Transverse colon (tissue), 4 donors: ENCODE measurements around the gene ZMIZ1. TPM values are rescaled to one million over a fixed set of nuclear protein-coding genes. Genes with fewer than 3 reads are reported as not detected.
A peak's percentile ranks its signal among the peaks of the same experiment; 100 is the strongest.

ENCODE experiments used
- DNase-seq: peaks from one replicate; pipeline ENCODE4 v3.0.0-alpha.2; 2019
- H3K27ac ChIP-seq, 4 donors: fragments of 200-600 bp; sonication (generic); 2 replicates each; pipeline ENCODE4 v1.5.1; 2016 to 2018; ENCODE audit warnings: inconsistent platforms in 4 of 4
- H3K27me3 ChIP-seq: fragments of 200-600 bp; sonication (generic); 2 replicates; pipeline ENCODE4 v1.5.1; 2017; ENCODE audit warnings: inconsistent platforms
- H3K36me3 ChIP-seq, 4 donors: fragments of 200-600 bp; sonication (generic); 2 replicates each; pipeline ENCODE4 v1.5.1; 2017 to 2019; ENCODE audit warnings: inconsistent platforms in 4 of 4
- H3K4me1 ChIP-seq, 4 donors: fragments of 200-600 bp; sonication (generic); 2 replicates each; pipeline ENCODE4 v1.5.1; 2017 to 2020; ENCODE audit warnings: inconsistent platforms in 4 of 4
- H3K4me3 ChIP-seq, 4 donors: fragments of 200-600 bp; sonication (generic); 1 replicate in 1 of 4; 2 replicates in 3 of 4; pipeline versions ENCODE4 v1.5.1 to v1.6.1; 2017 to 2019; ENCODE audit warnings: inconsistent platforms in 4 of 4
- H3K9me3 ChIP-seq, 2 donors: fragments of 200-600 bp; sonication (generic); 2 replicates each; pipeline ENCODE4 v1.5.1; 2017 to 2019; ENCODE audit warnings: inconsistent platforms in 2 of 2
- EP300 ChIP-seq: sonication (generic); formaldehyde crosslinking; IDR thresholded peaks from one replicate; pipeline ENCODE4 v1.6.1; 2017; ENCODE audit warnings: antibody characterized with exemption, low read depth
- POLR2A ChIP-seq: fragments of 450-650 bp; IDR thresholded peaks from one replicate; pipeline ENCODE4 v1.6.1; 2016; ENCODE audit warnings: antibody characterized with exemption, mild to moderate bottlenecking, moderate library complexity
- POLR2AphosphoS5 ChIP-seq, 3 donors: sonication (generic); formaldehyde crosslinking; IDR thresholded peaks; one replicate each; pipeline ENCODE4 v1.6.1; 2016; ENCODE audit warnings: antibody characterized with exemption in 3 of 3
- WGBS, 2 donors: methylation state at CpG; one replicate each; pipeline ENCODE4 v1.1.5; 2018; ENCODE audit warnings: low coverage in 1 of 2; 5-methylcytosine and 5-hydroxymethylcytosine counted together
- in situ Hi-C, 4 donors: fragments of 200-750 bp; cut with MboI; loops; one replicate each; pipeline versions ENCODE4 v1.15.0 to v1.15.1; 2017; ENCODE audit warnings: low sequenced_read_pairs in 3 of 4, low pct_ligation_motif_present in 1 of 4, low pct_unique_long_range_greater_than_20kb in 1 of 4
- intact Hi-C: fragments of 100-400 bp; cut with DNase I; formaldehyde crosslinking; loops from one replicate; pipeline ENCODE4 v1.15.1; 2023; ENCODE audit warnings: low total_unique reads
- total RNA-seq, 4 donors: library from RNA; depleted of rRNA; stranded (reverse); fragments of >200 nt; gene quantifications; one replicate each; pipeline ENCODE4 v1.1.0, GENCODE V29; 2016
- TF ChIP-seq, protein P1 (sequence below), 5 experiments: fragments of 200-600 bp in 3 of 5; fragments of 450-650 bp in 2 of 5; sonication (generic) in 3 of 5; IDR thresholded peaks; 1 replicate in 2 of 5; 2 replicates in 3 of 5; pipeline ENCODE4 v1.5.1; 2016 to 2017; ENCODE audit warnings: antibody characterized with exemption in 5 of 5, inconsistent platforms in 3 of 5, mild to moderate bottlenecking in 2 of 5, moderate library complexity in 1 of 5

Gene ZMIZ1
- total RNA-seq, 4 donors from 2014 or later = 32.0 to 108 (median 63.0) TPM

DNA sequence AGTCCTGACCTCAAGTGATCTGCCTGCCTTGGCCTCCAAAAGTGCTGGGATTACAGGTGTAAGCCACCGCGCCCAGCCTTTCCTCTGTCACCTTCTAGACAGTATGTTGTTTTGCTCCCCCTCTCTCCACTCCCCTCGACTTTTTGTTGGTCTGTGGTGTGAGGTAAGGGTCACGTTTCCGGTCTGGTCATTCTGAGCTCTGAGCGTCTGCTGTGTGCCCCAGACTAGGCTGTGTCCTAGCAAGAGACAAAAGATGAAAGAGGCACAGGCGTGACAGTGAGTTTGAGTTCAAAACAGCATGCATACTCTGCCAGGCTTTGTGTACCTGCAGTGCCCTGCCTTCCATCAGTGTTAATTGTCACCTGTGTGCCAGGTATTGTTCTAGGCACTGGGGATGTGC is 191.1 kb downstream of the ZMIZ1 start:
- intact Hi-C loops (no loop called here), in situ Hi-C loops (no loop called here)
- WGBS, 2 donors = 83 to 84% methylated on average over 7 of the region's 7 CpGs
- no peaks in the 10 kb centered on the region for H3K36me3 ChIP-seq
- H3K27ac ChIP-seq = peak overlapping the region; percentile 32 to 85 (median 79)
- H3K27me3 ChIP-seq = no peaks in the 10 kb centered on the region
- TF ChIP-seq POLR2AphosphoS5 (IDR thresholded peaks at IDR 0.05) = no peak
- TF ChIP-seq, protein P1, sequence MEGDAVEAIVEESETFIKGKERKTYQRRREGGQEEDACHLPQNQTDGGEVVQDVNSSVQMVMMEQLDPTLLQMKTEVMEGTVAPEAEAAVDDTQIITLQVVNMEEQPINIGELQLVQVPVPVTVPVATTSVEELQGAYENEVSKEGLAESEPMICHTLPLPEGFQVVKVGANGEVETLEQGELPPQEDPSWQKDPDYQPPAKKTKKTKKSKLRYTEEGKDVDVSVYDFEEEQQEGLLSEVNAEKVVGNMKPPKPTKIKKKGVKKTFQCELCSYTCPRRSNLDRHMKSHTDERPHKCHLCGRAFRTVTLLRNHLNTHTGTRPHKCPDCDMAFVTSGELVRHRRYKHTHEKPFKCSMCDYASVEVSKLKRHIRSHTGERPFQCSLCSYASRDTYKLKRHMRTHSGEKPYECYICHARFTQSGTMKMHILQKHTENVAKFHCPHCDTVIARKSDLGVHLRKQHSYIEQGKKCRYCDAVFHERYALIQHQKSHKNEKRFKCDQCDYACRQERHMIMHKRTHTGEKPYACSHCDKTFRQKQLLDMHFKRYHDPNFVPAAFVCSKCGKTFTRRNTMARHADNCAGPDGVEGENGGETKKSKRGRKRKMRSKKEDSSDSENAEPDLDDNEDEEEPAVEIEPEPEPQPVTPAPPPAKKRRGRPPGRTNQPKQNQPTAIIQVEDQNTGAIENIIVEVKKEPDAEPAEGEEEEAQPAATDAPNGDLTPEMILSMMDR (IDR thresholded peaks at IDR 0.05) = no peak
- TF ChIP-seq POLR2A = no peak
- no peak for TF ChIP-seq EP300
- no peaks in the 10 kb centered on the region for H3K9me3 ChIP-seq
- H3K4me1 ChIP-seq = peaks cover 7 to 45% (median 26%) of the 10 kb centered on the region in 4 donors
- DNase-seq = no peak
- H3K4me3 ChIP-seq = no peak overlapping the region

DNA sequence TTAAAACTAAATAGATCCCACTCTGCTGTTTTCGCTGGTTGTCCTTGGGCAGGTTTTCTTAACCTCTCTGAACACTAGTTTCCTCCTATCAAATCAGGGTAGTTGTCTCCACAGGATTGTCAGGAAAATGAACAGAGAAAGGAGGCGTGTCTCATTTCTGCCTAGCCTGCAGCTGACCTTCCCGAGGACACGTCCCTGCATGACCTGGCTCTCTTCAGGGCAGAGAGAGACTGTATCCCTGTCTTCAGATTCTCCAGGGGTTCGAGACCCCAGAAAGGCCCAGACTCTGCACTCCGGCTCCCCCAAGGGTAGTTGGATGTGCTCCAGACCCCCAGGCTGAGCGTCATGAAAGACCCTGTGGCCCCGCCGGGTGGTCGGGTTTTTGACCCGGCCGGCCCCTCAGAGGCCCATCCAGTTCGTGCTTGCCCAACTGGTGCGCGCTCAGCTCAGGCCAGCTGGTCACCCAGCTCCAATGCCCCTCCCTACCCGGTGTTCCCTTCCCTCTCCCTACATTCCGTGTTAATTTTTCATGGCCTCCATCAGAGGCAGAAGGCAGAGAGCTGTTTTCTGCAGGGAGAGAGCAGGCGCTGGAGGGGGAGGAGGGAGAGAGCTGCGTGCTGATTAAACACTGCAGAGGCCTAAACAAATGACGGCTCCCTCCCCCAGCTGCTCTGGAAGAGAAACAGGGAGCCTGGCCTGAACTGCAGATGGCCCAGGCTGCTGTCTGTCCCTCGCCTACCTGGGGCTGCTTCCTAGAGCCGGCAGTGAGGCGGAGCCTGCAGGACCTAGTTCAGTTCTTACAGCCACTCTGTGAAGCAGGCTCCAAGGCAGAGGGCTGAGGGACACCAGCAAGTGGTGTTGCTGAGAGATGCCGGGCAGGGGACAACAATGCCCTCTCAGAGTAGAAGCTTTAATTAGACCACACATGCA is 192.3 kb downstream of the ZMIZ1 start:
- intact Hi-C loops = no loop called here
- H3K27ac ChIP-seq = peak overlapping the region; percentile 66 to 85 (median 79)

DNA sequence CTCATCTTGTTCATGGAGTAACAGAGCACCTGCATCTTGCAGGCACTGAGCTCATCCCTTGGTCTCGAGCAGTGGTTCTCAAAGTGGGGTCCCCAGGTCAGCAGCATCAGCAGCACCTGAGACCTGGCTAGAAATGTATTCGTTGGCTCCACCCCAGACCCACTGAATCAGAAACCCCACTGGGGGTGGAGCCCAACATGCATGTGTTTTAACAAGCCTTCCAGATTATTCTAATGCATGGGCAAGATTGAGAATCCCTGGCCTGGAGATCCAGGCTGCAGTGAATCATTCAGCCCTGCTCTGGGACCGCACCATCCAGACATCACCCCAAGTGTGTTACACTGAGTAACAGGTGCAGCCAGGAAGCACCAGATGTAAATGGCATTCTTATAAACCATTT is 193.4 kb downstream of the ZMIZ1 start:
- no peak for DNase-seq
- intact Hi-C loops (no loop called here), in situ Hi-C loops (no loop called here)
- peak overlapping the region; percentile 66 to 85 (median 79) for H3K27ac ChIP-seq
- 87% methylated on average over 3 of the region's 3 CpGs; no CpG with 5 or more reads in 1 of the 2 donors for WGBS, 2 donors
- no peaks in the 10 kb centered on the region for H3K27me3 ChIP-seq
- TF ChIP-seq POLR2A (no peak), POLR2AphosphoS5 (IDR thresholded peaks at IDR 0.05) (no peak), EP300 (no peak)
- TF ChIP-seq, protein P1 (IDR thresholded peaks at IDR 0.05) = no peak
- no peak overlapping the region for H3K4me3 ChIP-seq
- peaks cover 20 to 50% (median 37%) of the 10 kb centered on the region in 4 donors for H3K4me1 ChIP-seq
- no peaks in the 10 kb centered on the region for H3K36me3 ChIP-seq
- H3K9me3 ChIP-seq = no peaks in the 10 kb centered on the region

More for the DNA sequence above, 192.3 kb downstream of the ZMIZ1 start:
- WGBS, 2 donors = 36 to 68% methylated on average over 4 to 24 of the region's 24 CpGs
- no peaks in the 10 kb centered on the region for H3K27me3 ChIP-seq
- H3K4me1 ChIP-seq = peaks cover 10 to 39% (median 28%) of the 10 kb centered on the region in 4 donors
- H3K9me3 ChIP-seq = no peaks in the 10 kb centered on the region
- DNase-seq = no peak
- TF ChIP-seq POLR2A (no peak), POLR2AphosphoS5 (IDR thresholded peaks at IDR 0.05) (peak in 1 of 3 donors; percentile 13)
- H3K36me3 ChIP-seq = no peaks in the 10 kb centered on the region
- no peak overlapping the region for H3K4me3 ChIP-seq
- in situ Hi-C loops = no loop called here

DNA sequence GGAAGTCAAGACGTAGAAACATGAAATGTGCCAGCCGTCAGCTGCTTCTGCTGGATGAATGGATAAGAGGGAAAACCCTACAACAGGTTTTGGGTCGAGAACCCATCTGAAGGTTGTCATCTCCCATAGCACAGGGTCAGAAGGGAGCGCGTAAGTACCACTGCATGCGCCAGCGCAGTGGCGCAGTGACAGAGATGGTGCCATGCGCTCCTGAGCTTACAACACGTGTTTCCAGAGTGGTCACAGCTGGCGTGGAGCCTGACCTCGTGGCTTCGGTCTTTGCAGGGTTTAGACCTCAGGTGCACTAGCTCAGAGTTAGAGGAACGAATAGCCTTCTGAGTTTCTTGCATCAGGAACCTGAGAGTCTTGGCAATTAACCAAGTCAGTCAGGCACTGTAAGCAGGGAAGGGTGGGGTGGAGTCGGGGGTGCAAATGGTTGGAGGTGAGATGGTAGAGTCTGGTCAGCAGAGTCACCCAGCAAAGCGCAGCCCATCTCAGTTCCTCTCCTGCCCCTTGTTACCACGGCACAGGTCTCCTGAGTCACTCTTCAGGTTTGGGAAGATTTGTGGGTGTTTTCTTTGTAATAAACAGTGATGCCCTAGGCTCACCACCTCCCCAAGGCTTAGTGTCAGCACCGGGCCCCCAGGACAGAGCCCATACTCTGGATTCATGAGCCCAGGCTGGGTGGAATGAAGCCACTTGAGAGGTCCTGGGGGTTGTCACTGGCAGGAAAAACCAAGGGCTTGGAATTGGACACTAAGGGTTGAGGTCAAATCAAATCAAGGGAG is 194.4 kb downstream of the ZMIZ1 start:
- Histone ChIP-seq H3K27ac (peak overlapping the region in 2 of 4 donors; percentile 5 to 10), H3K36me3 (no peaks in the 10 kb centered on the region), H3K4me1 (peaks cover 25 to 60% (median 47%) of the 10 kb centered on the region in 4 donors), H3K4me3 (no peak overlapping the region), H3K9me3 (no peaks in the 10 kb centered on the region), H3K27me3 (no peaks in the 10 kb centered on the region)
- intact Hi-C loops = no loop called here
- TF ChIP-seq POLR2A (no peak), POLR2AphosphoS5 (IDR thresholded peaks at IDR 0.05) (no peak), EP300 (no peak)
- TF ChIP-seq, protein P1 (IDR thresholded peaks at IDR 0.05) = no peak
- 82 to 86% methylated on average over 10 to 18 of the region's 18 CpGs for WGBS, 2 donors
- no peak for DNase-seq
- in situ Hi-C loops = no loop called here
